Activated CD4-positive, alpha-beta T cell treated with anti-CD3 and anti-CD28 coated beads, Interleukin-10, Interleukin-2, amounts not matched to agents 100 ng/mL and 50 ng/mL, durations not matched to agents 16 hours and 8 hours (primary cell): ENCODE results near the gene CAMTA1.
A peak's percentile ranks its signal among the peaks of the same experiment; 100 is the strongest.

Source experiments
- DNase-seq: peaks from one replicate; pipeline ENCODE4 v3.0.0-alpha.2; 2020

The CAMTA1 gene

DNA sequence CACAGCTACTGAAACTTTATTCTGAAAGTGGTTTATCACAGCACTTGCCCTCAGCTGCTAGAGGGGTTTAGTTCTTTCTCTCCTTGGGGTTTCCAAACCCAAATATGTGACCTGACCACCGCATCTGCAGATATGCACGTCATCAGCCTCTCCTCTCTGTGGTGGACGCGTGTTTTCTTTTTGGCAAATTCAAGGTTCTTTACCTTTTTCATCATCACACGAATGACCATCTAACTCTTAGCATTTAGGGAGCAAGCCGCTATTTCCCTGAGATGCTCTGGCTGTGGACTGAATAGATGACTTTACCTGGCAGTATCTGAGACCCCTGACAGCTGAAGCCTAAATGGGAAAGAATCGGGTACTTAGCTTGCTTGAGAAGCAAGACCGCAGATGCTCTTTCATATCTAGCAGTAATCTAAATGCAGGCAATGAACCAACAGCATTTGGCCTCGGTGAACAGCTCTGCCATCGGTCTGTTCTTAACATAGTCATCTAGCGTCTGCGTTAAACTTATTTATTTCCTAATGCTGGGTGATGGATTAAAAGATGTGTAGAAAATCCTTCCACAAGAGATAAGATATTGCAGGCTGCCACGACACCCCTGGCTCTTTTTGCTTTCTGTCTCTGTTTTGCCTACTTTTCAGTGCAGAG lies 463.4 kb downstream of the CAMTA1 start:
- DNase-seq, result no peak

DNA sequence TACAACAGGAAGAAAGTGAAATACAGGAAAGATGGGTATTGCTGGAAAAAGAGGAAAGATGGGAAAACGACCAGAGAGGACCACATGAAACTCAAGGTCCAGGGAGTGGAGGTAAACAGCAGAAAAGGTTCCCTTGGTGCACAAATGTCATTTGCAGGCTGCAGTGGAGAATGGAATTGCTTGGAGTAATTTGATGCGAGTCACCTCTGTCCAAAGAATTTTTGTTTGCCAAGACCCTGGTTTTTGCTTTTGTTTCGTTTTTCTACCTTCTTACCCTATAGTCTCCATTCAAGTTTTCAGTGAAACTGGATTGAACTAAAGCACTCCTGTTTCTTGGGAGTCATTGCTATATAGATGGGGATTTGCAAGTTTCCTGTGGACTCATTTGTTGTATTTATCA lies 464.3 kb downstream of the CAMTA1 start:
- DNase-seq, result no peak

DNA sequence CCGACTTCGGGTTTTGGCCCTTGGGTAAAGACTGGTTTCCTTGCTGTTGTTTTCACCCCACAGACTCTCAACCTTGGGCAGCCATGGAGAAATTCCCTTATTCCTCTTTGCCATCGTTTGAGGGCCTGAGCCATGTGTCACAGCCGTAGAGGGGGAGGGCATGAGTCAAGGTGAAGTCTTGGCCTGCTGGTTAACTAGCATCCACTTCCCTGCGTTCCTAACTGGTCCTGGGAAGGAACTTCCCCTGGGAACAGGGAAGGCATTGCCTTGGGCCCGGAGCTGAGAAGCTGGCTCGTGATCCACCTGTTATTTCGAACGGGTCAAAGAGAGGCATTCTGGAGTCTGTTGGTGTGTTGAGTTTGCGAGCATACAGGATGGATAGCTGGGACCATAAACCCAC lies 464.9 kb downstream of the CAMTA1 start:
- DNase-seq, result no peak

DNA sequence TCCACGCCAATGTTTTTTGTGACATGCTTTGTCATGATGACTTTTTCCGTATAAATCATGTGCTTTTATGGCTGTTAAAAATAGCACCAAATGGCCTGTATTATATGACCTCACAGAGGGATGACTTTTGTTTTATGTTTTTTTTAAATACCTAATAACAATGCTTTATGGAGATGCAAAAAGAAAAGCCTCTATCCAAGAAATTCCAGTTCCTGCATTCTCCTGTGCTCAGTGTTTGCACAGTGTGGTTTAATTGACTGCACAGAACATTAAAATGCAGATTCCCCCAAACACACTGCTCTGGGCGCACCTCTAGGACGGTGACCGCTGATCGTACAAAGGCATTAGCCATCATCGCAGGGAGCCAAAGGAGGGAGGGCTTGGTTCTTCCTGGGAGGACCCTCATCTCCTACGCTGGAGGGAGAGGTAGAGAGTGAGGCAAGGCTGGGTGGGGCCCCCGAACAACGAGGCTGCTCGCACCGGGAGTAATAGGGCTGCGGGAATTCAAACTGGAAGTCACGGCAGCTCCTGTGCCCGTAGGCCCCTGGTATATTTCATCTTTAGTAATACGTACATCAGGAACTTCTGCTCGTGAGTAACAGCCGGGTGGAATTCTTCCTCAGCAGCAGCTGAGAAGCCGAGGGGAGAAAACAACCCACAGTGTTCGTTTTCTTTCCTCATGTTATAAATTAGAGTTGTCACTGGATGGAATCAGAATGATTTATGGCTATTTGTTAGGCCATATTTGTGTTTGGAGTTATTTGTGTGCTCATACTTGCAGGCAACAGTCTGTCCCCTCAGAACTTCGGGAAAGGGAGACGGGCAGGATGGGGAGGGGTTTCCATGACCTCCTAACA lies 465.6 kb downstream of the CAMTA1 start:
- DNase-seq, result no peak

DNA sequence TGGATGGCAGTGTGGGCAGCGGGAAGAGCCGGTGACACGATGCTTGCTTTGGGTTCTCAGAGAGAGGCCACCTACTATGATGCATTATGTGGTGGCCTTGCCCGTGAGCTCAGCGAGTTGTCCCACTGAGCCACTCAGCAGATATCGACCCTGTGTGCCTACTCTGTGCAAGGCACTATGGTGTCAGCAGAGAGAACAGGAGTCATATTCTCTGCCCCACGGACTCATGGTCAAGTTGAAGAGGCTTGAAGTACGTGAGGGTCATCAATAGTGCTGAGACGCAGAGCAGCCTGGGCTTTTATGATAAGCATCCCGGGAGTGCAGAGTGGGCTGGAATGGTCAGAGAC lies 466.2 kb downstream of the CAMTA1 start:
- DNase-seq, result no peak

DNA sequence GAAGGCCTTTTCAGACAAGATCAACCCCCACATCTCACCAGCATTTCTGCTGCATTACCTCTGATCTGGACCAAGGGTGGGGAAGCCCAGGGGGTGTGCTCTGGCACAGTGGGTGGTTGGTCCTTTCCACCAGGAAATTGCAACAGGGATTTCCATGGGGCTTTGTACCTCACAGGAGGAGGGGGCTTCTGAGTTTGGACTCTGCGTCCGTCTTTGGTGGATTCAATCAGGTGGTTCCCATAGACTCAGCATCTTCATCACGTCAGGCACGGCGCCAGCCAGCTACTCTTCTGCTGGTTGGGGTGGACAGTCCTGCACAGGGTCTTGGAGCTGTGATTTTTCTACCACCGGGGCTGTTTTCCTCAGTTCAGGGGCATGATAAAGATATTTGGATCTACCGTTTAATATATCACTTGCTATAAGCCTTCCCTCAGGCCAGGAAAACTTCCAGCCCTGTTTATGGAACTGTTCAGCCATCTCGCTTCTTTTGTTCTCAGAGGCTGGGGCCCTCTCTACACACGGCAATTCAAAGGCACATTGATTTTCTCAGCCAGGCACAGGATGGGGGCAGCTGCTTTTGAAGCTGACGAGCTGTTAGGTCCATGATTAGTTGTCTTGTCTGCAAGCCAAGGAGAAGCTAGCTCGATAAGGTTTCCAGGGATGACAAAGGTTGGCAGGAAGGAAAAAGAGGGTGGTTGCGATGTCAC lies 467.3 kb downstream of the CAMTA1 start:
- no peak for DNase-seq

DNA sequence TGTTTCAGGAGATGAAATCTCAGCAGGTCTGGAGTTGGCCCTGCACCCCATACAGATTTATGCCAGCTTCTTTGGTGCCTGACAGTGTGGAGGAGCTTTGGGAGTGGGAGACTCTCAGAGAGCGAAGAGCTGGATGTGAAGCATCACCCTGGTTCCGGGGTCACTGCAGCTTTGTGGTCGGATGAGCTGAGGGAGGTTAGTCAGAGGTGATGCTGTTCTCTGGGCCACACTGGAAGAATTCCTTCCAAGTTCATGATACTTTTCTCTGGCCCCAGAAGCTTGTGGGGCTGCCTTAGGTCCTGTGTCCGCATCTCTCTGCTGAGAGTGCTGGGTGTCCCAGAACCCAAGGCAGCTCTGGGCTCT lies 467.8 kb downstream of the CAMTA1 start:
- no peak for DNase-seq

DNA sequence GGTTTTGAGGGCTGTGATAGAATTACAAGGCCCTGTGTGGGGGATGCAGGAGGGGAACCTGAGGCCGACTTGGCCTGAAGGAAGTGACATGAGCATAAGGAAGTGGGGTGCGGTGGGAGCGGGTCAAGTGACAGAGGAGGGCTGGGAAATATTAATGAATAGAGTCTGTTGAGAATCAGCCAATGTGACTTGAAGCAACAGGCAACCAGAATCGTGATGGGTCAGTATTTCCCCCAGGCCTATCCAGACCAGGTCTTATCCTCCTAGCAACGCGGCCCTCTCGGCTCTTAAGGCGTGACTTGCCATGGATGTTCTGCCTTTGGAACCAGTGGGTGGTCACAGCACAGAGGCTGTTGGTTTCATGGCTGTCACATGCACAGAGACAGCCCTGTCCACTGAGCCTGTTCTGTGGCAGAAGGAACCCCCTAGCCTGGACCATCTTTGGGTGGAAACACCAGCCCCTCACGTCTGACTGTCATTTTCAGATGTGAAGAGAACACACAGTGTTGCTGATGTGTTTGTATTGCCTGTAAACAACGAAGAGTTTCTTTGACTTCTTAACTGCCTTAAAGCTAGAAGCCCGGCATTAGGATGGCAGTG lies 468.8 kb downstream of the CAMTA1 start:
- no peak for DNase-seq

DNA sequence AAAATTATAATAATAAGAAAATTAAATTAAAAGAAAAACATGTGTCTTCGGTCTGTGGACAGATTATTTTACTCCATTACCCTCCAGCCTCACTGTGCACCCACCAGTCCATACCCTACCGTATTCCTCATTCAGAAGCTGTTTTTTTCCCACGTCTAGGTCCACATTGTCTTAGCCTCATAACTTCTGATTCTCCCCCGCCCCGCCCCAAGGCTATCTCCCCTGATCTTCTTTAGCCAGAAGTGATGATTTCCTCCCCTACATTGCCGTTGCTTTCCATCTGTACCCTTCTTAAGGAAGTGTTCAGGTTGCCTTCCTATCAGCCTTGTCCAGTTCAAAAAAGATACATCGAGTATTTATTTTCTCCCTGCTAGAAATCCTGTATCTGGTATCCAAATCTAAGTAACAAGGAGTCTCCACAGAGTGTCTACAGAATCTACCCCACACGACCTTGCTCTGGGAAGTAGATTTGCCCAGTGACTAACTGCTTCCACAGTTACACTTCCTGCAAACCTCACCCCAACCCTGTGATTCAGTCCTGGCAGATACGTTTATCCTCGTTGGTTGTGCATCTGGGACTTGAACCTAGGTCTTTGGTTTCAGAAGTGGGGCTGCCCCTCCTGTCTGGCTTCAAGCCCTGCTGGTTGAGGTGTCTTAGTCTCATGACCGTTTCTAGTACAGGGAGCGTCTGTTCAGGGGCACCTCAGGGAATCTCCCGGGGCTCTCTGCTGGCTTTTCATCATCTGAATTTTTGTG lies 470.2 kb downstream of the CAMTA1 start:
- DNase-seq, result no peak

DNA sequence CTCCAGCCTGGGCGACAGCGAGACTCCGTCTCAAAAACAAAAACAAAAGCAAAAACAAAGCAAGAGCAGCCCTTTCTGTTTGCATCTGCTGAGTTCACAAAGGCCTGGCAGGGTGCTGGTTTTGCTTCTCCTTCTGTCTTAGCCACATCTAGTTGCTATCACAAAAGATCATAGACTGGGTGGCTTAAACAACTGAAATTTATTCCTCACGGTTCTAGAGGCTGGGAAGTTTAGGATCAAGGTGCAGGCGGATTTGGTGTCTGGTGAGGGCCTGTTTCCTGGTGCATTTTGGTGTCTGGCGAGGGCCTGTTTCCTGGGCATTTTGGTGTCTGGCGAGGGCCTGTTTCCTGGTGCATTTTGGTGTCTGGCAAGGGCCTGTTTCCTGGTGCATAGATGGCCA lies 471.3 kb downstream of the CAMTA1 start:
- no peak for DNase-seq

DNA sequence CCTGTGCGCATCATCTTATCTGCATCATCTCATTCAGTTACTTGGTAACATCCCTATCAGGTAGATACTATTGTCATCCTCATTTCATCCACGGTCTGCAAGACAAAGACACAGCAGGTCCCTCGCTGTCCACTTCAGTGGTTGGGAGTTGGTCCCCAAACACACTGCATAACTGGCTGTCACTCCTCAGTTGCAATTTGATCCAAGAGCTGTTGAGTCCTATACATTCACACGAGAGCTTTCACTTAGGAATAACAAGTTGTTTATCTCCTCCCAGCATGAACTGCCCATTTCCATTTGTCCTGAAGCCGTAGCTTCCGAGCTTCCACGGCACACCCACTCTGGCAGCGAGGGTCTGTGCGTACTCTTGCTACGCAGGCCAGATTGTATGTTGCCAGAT lies 472.0 kb downstream of the CAMTA1 start:
- DNase-seq, result no peak

DNA sequence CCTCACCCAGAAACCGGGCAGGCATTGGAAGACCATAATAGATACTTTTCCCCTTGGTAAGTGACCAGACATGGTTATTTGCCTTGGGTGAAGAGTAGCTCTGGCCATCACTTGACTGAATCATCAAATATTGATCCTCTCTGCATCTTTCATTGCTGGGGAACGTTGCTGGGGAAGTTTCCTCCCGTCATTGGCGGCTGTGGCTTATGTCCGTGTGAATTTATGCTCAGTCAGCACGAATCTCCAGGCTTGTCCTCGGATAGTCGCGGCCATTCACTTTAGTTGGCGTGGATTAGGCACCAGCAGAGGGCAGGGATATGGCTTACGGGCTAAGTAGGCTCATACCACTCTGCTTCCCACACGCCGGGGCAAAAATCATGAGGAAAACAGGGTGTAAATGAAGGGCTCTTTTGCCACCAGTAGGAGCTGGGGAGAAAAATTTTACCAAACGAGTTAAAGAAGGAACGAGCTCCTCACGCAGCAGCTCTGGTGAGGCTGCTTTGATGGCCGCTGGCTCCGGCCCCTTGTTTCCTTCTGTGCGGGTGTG lies 473.4 kb downstream of the CAMTA1 start:
- DNase-seq, result no peak

DNA sequence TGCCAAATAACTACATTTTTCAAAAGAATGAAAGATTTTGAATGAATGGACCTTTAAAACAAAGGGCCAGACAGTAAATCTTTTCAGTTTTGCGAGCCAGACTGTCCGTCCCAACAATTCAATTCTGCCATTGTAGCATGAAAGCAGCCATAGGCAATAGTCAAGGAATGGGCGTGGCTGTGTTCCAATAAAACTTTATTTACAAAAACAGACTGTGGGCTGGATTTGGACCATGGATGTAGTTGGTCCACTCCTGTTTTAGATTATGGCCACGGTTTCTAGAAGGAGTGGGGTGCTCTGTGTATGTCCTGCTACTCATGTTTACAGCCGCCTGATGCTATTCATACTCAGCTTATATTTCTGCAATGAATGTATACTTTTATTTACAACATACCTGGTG lies 474.7 kb downstream of the CAMTA1 start:
- DNase-seq, result no peak

DNA sequence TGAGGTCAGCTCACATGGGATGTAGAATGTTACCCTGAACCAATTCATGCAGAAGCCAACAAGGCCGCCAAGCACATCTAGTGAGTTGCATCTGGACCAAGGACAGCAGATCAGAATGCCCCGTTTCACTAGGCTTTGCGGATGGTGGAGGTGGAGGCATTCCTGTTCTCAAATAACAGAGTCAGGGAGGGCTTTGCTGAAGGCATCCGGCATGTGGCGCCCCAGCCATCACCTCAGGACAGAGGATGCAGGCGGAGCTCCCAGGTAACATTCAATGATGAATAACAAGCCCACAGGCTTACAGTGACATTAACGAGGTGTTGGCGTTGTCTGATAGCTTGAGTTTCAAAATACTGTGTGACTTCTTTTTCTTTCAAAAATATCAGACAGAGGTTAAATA lies 476.2 kb downstream of the CAMTA1 start:
- DNase-seq, result no peak

DNA sequence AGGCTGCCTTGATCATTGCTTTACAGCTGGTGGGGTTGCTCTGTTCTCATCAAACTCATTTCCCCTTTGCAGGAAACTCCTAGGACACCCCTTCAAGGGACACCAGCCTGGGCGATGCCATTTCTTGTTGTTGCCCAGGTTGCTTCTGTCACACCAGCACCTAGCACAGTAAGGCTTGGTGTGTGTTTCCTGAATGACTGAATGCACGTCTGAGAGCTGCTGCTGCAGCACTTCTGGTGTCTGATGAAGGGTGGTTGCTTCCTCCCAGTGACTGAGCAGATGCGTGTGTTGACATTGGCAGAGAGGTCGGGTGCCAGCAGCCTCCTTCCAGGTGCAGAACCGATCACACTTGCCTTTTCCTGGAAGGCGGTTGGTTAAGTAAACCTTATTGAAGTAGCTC lies 477.4 kb downstream of the CAMTA1 start:
- no peak for DNase-seq

DNA sequence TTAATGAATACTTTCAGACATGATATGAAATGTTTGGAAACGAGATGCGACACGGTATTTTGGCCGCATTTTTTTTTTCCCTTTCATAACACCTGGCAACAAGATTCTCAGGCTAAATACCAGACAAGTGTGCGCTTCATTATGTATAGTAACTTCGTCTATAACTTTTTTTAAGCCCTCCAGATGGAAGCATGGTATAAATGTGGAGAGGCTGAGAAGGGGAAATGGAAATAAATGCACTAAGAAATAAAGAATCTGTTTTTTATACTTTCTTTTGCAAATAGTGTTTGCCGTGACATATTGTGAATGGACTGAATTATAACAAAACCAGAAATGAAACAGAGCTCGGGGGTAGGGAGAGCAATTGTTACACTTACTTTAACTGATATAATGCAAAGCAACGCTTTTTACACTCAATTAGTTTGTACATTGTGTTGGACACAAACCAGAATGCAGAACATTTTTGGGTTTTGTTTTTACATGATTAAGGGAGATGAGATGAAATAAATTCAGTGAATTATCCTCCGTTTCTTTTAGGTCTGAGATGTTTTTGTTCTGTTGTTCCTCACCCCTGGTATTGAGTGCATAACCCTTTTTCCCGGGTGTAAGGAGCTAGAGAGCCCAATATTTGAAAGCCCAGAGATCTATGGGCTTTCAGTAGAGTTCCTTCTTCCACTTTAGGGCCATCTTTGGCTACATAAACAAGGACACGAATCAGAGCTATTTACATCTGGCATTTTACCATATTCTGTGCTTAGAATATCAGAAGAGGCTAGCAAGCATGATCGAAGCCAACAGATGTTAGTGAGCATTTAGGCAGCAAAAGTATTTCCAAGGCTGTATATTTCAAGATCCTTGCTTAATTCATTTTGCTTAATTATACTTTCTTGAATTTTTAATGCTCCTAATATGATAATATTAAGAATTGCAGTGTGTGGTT lies 478.0 kb downstream of the CAMTA1 start:
- no peak for DNase-seq

DNA sequence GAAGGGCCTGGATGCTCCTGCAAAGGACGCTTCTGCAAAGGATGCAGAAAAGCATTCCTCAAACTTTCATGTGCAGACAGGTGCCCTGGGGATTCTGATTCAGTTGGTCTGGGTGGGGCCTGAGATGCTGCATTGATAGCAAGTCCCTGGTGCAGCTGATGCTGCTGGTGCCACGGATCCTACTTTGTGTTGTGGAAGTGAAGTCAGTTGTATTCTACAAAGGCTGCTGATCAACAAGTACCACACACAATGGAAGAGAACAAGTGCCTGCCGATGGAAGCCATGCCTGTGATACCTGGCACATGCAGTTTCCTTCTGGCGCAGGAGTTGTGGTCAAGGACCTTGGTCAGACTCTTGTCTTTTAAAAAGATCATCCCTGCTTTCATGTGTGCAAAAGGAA lies 478.8 kb downstream of the CAMTA1 start:
- no peak for DNase-seq

DNA sequence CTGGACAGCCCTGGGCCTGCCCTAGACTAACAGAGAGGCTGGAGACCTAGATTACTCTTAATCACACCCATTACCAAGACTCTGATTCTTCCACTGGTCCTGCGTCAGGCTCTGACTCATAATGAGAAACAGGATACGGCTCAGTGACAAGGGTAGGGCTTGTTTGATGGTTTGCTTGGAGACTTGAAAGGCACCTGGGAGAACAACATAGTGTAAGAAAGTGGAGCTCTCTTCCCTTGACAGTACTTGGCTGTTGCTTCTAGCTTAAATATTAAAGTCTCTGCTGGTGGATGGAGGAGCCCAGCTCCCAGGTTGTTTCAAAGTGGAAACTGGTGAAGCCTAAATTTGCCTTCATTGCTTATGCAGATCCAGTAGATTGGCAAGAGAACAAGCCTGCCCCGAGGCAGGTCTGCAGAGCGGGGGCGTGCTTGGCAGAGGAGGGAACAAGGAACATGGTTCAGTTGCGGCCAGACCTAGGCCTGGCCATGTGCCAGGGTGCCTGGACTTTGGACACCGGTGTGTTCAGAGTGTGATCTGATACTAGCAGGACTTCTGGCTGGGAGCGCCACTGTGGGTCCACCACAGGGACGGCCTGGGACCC lies 480.6 kb downstream of the CAMTA1 start:
- peak; percentile 22 for DNase-seq

DNA sequence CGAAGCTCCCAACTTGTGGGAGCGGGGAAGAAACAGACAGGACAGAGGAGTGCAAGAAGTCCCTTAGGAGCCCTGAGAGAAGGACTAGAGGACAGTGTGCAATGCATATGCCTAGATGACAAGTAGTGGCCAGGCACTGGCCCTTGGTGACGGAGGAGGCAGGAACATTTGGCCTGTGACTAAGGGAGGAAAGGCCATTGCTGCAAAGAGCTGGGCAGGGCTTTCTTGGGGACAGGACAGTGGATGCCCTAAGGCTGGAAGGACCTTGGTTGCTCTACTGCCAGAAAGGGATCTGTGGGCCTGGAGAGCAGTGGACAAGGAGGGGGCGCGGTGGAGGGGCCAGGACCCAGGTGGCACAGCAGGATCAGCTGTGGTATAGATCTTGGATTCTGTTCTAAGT lies 481.3 kb downstream of the CAMTA1 start:
- DNase-seq, result no peak

DNA sequence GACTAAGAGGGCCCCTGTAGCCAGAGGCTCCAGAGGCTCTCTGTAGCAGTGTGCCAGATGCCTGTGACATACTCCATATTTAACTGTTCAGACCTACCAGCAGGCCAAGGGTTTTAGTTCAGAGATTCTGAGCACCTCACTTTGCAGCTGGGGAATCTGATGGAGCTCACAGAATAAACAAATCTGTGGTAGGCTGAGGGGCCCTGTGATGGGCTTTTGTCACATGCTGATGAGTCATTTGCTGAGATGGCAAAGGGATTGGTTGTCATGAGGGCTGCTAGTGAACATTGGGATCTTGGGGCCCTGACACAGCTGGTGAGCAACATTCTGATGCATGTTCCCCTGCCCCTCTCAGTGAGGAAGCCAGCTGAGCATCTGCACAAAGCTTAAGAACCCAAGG lies 482.2 kb downstream of the CAMTA1 start:
- DNase-seq, result no peak

DNA sequence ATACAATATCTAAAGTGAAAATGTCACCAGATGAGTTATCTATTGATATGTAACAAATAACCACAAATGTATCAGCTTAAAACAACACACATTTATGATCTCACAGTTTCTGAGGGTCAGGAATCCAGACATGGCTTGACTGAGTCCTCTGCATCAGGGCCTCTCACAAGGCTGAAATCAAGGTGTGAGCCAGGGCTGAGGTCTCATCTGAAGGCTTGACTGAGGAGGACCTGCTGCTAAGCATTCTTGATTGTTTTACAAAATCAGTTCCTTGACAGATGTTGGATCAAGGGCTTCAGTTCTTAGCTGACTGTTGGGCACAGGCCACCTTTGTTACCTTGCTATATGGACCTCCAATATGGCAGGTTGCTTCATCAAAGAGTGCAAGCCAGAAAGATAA lies 483.7 kb downstream of the CAMTA1 start:
- no peak for DNase-seq
